ENCODE results near the gene SEMA5A.

The SEMA5A gene

GRCh38 chr5:9082996-9083395, 462.9 kb downstream of the SEMA5A start:
- H3K36me3 Mint-ChIP-seq (ENCODE audit: low read depth) = no peaks in the 10 kb centered on the region
- H3K4me3 Mint-ChIP-seq = no peak overlapping the region
- H3K27ac Mint-ChIP-seq = no peak overlapping the region
- no peaks in the 10 kb centered on the region for H3K27me3 Mint-ChIP-seq (ENCODE audit: low read depth)
- H3K9me3 Mint-ChIP-seq = peaks cover 21% of the 10 kb centered on the region
- H3K4me1 Mint-ChIP-seq (ENCODE audit: low read depth) = no peaks in the 10 kb centered on the region

- no peak overlapping the region for H3K27ac Mint-ChIP-seq
- no peaks in the 10 kb centered on the region for H3K4me1 Mint-ChIP-seq (ENCODE audit: low read depth)
- peaks cover 4% of the 10 kb centered on the region for H3K9me3 Mint-ChIP-seq
- no peak overlapping the region for H3K4me3 Mint-ChIP-seq
- no peaks in the 10 kb centered on the region for H3K36me3 Mint-ChIP-seq (ENCODE audit: low read depth)
- no peaks in the 10 kb centered on the region for H3K27me3 Mint-ChIP-seq (ENCODE audit: low read depth)
Measured at GRCh38 chr5:9072701-9073100, 473.2 kb downstream of the SEMA5A start.

GRCh38 chr5:9071524-9071923, 474.4 kb downstream of the SEMA5A start:
- H3K27me3 Mint-ChIP-seq (ENCODE audit: low read depth) = no peaks in the 10 kb centered on the region
- no peaks in the 10 kb centered on the region for H3K4me1 Mint-ChIP-seq (ENCODE audit: low read depth)
- H3K9me3 Mint-ChIP-seq = peaks cover 4% of the 10 kb centered on the region
- no peaks in the 10 kb centered on the region for H3K36me3 Mint-ChIP-seq (ENCODE audit: low read depth)
- no peak overlapping the region for H3K27ac Mint-ChIP-seq
- H3K4me3 Mint-ChIP-seq = no peak overlapping the region

GRCh38 chr5:9071074-9071473, 474.8 kb downstream of the SEMA5A start:
- H3K9me3 Mint-ChIP-seq = peaks cover 4% of the 10 kb centered on the region
- no peak overlapping the region for H3K4me3 Mint-ChIP-seq
- H3K36me3 Mint-ChIP-seq (ENCODE audit: low read depth) = no peaks in the 10 kb centered on the region
- H3K27me3 Mint-ChIP-seq (ENCODE audit: low read depth) = no peaks in the 10 kb centered on the region
- H3K4me1 Mint-ChIP-seq (ENCODE audit: low read depth) = no peaks in the 10 kb centered on the region
- no peak overlapping the region for H3K27ac Mint-ChIP-seq

DNA sequence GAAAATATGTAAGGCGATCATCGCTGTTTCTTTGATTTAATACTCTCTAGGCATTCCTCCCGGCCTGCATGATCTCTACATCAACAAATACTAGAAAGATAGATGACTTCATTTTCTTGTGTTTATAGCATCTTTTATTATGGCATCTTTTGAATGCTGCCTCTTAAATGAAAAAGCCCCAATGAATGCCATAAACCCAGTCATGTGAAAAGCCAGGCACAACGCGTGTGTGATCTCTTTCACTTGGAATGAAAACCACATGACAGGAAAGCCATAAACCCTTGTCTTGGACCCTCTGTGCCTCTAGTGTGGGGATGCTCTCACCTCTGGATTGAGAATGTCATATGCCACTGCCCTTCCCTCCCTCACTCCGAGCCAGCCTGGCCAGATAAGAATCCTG, 476.2 kb downstream of the SEMA5A start:
- Mint-ChIP-seq H3K4me1 (ENCODE audit: low read depth) (no peaks in the 10 kb centered on the region), H3K27ac (no peak overlapping the region), H3K9me3 (peaks cover 4% of the 10 kb centered on the region), H3K27me3 (ENCODE audit: low read depth) (no peaks in the 10 kb centered on the region), H3K4me3 (no peak overlapping the region), H3K36me3 (ENCODE audit: low read depth) (no peaks in the 10 kb centered on the region)

GRCh38 chr5:9067154-9067553, 478.7 kb downstream of the SEMA5A start:
- H3K4me3 Mint-ChIP-seq = no peak overlapping the region
- no peak overlapping the region for H3K27ac Mint-ChIP-seq
- H3K4me1 Mint-ChIP-seq (ENCODE audit: low read depth) = no peaks in the 10 kb centered on the region
- peaks cover 8% of the 10 kb centered on the region for H3K9me3 Mint-ChIP-seq
- no peaks in the 10 kb centered on the region for H3K36me3 Mint-ChIP-seq (ENCODE audit: low read depth)
- H3K27me3 Mint-ChIP-seq (ENCODE audit: low read depth) = no peaks in the 10 kb centered on the region

DNA sequence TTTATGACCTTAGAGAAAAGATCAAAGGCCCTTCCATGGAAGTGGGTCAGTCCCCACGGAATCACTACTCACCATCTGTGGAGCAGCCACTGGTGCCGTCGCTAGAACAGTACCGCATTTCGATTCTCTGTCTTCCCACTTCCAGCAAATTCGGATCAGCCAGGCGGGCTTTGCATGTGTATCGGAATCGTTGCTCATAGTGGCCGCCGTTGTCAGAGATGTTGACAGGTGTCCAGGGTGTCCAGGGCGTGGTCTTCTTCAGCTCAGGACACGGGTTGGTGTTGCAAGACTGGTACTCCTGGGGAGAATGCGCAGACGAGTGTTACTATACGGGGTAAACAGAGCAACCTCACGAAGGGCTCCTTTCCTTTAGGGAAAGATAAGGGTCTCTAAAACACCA, 479.5 kb downstream of the SEMA5A start:
- Mint-ChIP-seq H3K9me3 (peaks cover 10% of the 10 kb centered on the region), H3K27me3 (ENCODE audit: low read depth) (no peaks in the 10 kb centered on the region), H3K4me3 (no peak overlapping the region), H3K36me3 (ENCODE audit: low read depth) (no peaks in the 10 kb centered on the region), H3K27ac (no peak overlapping the region), H3K4me1 (ENCODE audit: low read depth) (no peaks in the 10 kb centered on the region)

GRCh38 chr5:9063615-9064245, 482.1 kb downstream of the SEMA5A start:
- no peaks in the 10 kb centered on the region for H3K27me3 Mint-ChIP-seq (ENCODE audit: low read depth)
- no peaks in the 10 kb centered on the region for H3K36me3 Mint-ChIP-seq (ENCODE audit: low read depth)
- H3K9me3 Mint-ChIP-seq = peaks cover 16% of the 10 kb centered on the region
- H3K4me3 Mint-ChIP-seq = no peak overlapping the region
- no peaks in the 10 kb centered on the region for H3K4me1 Mint-ChIP-seq (ENCODE audit: low read depth)
- H3K27ac Mint-ChIP-seq = no peak overlapping the region

DNA sequence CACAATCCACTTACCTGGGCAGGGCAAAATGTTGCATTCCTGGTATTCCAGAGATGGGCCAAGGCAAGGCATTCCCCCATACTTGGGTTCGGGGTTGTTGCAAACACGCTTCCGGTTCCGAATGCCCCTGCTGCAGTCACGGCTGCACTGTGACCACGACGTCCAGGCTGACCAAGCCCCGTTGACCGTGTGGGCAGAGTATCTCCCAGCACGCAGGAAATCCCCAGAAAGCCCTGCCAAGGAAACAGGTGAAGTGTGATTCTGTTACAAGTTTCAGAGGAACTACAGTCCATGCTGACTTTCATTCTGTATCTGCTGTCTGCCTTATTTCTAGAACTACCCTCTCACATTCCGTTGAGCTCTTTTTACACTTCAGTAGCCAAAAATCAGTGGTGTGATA, 483.0 kb downstream of the SEMA5A start:
- H3K36me3 Mint-ChIP-seq (ENCODE audit: low read depth) = no peaks in the 10 kb centered on the region
- no peaks in the 10 kb centered on the region for H3K27me3 Mint-ChIP-seq (ENCODE audit: low read depth)
- no peak overlapping the region for H3K27ac Mint-ChIP-seq
- peaks cover 16% of the 10 kb centered on the region for H3K9me3 Mint-ChIP-seq
- H3K4me1 Mint-ChIP-seq (ENCODE audit: low read depth) = no peaks in the 10 kb centered on the region
- H3K4me3 Mint-ChIP-seq = no peak overlapping the region

DNA sequence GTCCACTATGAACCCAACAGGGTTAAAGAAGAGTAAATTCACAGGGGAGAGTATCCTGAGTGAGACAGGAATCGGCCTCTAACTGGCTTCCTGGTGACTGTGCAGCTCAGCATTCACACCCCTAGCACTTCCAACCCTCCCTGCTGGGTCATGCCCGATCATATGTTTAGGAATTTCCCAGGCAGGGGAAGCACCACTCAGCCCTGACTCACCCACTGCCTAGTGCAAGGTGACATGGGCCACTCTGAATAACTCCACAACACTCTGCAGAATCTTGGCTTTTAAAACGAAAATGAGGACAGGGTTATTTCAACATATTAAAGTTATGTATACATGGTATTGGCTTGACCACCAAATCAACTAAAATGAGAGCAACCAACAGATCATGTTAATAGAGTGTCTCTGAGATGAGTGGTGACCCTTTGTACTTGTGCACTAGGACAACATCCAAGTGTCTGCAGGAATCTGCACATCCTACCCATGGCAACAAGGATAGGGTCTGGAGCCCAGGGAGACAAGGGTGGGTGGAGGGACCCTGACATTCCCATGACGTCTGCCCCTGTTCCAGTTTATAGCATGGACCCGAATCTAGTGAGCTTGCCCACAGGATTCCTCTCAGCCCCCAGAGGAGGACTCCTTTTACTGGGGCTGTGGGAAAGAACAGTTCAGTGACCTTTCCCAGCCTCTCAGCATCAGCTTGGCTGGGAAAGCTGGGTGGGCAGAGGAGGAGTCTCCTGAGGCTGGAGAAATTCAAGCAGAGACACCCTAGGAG, 485.8 kb downstream of the SEMA5A start:
- Mint-ChIP-seq H3K36me3 (ENCODE audit: low read depth) (no peaks in the 10 kb centered on the region), H3K4me1 (ENCODE audit: low read depth) (no peaks in the 10 kb centered on the region), H3K27ac (no peak overlapping the region), H3K9me3 (peaks cover 16% of the 10 kb centered on the region), H3K4me3 (no peak overlapping the region), H3K27me3 (ENCODE audit: low read depth) (no peaks in the 10 kb centered on the region)

DNA sequence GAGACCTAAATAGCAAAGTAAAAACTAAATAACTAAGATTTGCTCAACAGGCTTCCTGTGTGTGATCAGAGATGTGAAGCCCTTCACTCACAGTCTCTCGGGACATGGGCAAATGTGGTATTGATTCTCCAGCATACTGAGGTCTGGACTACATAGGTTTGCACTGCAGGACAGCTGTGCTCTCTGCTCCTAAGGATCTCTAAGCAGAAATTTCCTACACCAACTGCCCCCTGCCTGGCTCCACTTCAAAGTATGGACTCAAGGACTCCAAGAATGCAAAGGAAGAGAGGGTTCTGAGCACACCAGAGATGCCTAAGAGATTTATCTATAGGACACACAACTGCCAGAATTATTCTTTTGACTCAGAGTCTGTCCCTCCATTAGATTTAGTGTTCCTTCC, 487.2 kb downstream of the SEMA5A start:
- H3K27ac Mint-ChIP-seq = no peak overlapping the region

GRCh38 chr5:9058161-9058560, 487.7 kb downstream of the SEMA5A start:
- Mint-ChIP-seq H3K36me3 (ENCODE audit: low read depth) (no peaks in the 10 kb centered on the region), H3K27ac (no peak overlapping the region), H3K9me3 (peaks cover 8% of the 10 kb centered on the region)

More for the DNA sequence above, 487.2 kb downstream of the SEMA5A start:
- H3K27me3 Mint-ChIP-seq (ENCODE audit: low read depth) = no peaks in the 10 kb centered on the region
- H3K36me3 Mint-ChIP-seq (ENCODE audit: low read depth) = no peaks in the 10 kb centered on the region
- no peaks in the 10 kb centered on the region for H3K4me1 Mint-ChIP-seq (ENCODE audit: low read depth)
- H3K4me3 Mint-ChIP-seq = no peak overlapping the region
- H3K9me3 Mint-ChIP-seq = peaks cover 8% of the 10 kb centered on the region

GRCh38 chr5:9057406-9058000, 488.4 kb downstream of the SEMA5A start:
- Mint-ChIP-seq H3K9me3 (peaks cover 8% of the 10 kb centered on the region), H3K4me1 (ENCODE audit: low read depth) (no peaks in the 10 kb centered on the region), H3K27me3 (ENCODE audit: low read depth) (no peaks in the 10 kb centered on the region), H3K36me3 (ENCODE audit: low read depth) (no peaks in the 10 kb centered on the region), H3K4me3 (no peak overlapping the region), H3K27ac (no peak overlapping the region)

More at GRCh38 chr5:9058161-9058560, 487.7 kb downstream of the SEMA5A start:
- Mint-ChIP-seq H3K4me3 (no peak overlapping the region), H3K27me3 (ENCODE audit: low read depth) (no peaks in the 10 kb centered on the region), H3K4me1 (ENCODE audit: low read depth) (no peaks in the 10 kb centered on the region)

DNA sequence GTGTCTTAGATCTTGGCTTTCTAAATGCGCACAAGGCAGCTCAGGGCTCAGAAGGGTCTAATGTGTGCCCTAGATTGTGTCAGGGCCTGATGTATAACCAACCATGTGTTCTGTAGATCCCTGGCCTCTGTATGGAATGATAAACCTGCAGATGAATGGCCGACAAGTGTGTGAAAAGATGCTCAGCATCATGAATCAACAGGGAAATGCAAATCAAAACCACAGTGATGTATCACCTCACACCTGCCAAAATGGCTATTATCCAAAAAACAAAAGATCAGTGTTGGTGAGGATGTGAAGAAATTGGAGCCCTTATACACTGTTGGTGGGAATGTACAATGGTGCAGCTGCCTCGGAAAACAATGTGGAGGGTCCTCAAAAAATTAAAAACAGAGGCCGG, 489.8 kb downstream of the SEMA5A start:
- H3K4me1 Mint-ChIP-seq (ENCODE audit: low read depth) = no peaks in the 10 kb centered on the region

More for the DNA sequence above, 489.8 kb downstream of the SEMA5A start:
- Mint-ChIP-seq H3K27ac (no peak overlapping the region), H3K9me3 (peaks cover 3% of the 10 kb centered on the region), H3K36me3 (ENCODE audit: low read depth) (no peaks in the 10 kb centered on the region), H3K27me3 (ENCODE audit: low read depth) (no peaks in the 10 kb centered on the region), H3K4me3 (no peak overlapping the region)
